Thyroid gland (tissue), 4 donors: ENCODE measurements around the gene HS6ST1.

Source experiments
- CTCF ChIP-seq, 6 experiments: fragments of 200-600 bp in 3 of 6; fragments of 450-650 bp in 3 of 6; sonication (generic) in 3 of 6; IDR thresholded peaks; one replicate each; pipeline ENCODE4 v1.5.1; 2016 to 2019; ENCODE audit warnings: antibody characterized with exemption in 6 of 6, mild to moderate bottlenecking in 2 of 6, inconsistent platforms in 1 of 6, moderate library complexity in 1 of 6
- POLR2A ChIP-seq, 2 donors: fragments of 450-650 bp; IDR thresholded peaks; one replicate each; pipeline ENCODE4 v1.6.1; 2017; ENCODE audit warnings: antibody characterized with exemption in 2 of 2, mild to moderate bottlenecking in 2 of 2, moderate library complexity in 1 of 2

- no peak for TF ChIP-seq CTCF (IDR thresholded peaks at IDR 0.05)
- TF ChIP-seq POLR2A (IDR thresholded peaks at IDR 0.05), result no peak
These were observed 36.2 kb upstream of the HS6ST1 start for GRCh38 chr2:128354726-128355470.
